ENCODE measurements around the gene CCL2.

DNA sequence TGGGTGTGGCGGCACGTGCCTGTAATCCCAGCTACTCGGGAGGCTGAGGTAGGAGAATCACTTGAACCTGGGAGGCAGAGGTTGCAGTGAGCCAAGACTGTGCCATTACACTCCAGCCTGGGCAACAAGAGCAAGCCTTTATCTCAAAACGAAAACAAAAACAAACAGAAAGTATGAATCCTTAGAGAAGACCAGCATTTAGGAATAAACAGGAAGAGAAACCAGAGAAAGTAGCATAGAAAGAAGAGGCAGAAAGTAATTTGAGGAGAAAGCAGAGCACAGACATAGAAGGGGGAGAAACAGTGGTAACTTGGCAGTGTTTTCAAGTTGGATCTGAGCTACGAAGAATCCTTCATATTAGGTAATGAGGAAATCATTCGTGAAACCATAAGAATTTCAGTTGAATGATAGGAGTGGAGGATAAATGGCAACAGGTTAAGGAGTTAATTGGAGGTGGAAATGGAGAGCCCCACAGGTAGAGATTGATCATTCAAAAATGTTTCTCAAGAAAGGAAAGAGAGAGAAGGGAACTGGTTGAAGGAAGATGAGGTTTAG lies 9.7 kb upstream of the CCL2 start:
- TF ChIP-seq, protein P1, sequence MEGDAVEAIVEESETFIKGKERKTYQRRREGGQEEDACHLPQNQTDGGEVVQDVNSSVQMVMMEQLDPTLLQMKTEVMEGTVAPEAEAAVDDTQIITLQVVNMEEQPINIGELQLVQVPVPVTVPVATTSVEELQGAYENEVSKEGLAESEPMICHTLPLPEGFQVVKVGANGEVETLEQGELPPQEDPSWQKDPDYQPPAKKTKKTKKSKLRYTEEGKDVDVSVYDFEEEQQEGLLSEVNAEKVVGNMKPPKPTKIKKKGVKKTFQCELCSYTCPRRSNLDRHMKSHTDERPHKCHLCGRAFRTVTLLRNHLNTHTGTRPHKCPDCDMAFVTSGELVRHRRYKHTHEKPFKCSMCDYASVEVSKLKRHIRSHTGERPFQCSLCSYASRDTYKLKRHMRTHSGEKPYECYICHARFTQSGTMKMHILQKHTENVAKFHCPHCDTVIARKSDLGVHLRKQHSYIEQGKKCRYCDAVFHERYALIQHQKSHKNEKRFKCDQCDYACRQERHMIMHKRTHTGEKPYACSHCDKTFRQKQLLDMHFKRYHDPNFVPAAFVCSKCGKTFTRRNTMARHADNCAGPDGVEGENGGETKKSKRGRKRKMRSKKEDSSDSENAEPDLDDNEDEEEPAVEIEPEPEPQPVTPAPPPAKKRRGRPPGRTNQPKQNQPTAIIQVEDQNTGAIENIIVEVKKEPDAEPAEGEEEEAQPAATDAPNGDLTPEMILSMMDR (conservative IDR thresholded peaks at IDR 0.05; ENCODE audit: low read depth, low read length), result no peak
- no peak for TF ChIP-seq EZH2 (IDR thresholded peaks at IDR 0.05; ENCODE audit: borderline replicate concordance, low read depth, low read length, poor library complexity, severe bottlenecking)
